NCI-H2196 treated with DMSO at 0.1 percent for 48 hours (cell line): Measurements from ENCODE around the gene MCFD2.
"Not testable (repeated sequence)": the region's sequence is repeated elsewhere in the genome, so short reads cannot be mapped to it uniquely, and the experiment has no call there.

Experiments used
- DNase-seq: peaks from one replicate; lab custom pipeline; 2025; ENCODE audit not compliant: unreplicated experiment; lab: John Stamatoyannopoulos, UW

Gene MCFD2

DNA sequence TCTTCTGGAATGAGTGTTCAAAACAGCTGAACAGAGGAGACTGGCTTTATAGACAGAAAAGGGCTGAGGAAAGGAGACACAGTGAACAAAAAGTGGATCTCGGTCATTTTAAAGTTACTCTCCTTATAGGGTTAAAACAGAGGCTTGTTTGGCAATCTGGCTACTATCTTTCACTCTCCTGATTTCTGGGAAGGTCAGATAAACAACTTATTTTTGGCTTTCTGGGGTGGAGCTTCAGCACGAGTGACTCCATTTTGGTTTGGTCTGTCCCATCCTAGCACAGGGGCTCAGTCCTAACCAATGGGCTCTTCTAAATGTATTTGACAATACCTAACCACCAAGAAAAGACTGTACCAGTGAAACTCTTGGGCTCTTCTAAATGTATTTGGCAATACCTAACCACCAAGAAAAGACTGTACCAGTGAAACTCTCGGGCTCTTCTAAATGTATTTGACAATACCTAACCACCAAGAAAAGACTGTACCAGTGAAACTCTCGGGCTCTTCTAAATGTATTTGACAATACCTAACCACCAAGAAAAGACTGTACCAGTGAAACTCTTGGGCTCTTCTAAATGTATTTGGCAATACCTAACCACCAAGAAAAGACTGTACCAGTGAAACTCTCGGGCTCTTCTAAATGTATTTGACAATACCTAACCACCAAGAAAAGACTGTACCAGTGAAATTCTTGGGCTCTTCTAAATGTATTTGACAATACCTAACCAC, 39.5 kb downstream of the MCFD2 start:
- not testable (repeated sequence) for DNase-seq

GRCh38 chr2:46875226-46875899, 40.2 kb downstream of the MCFD2 start:
- no peak for DNase-seq

DNA sequence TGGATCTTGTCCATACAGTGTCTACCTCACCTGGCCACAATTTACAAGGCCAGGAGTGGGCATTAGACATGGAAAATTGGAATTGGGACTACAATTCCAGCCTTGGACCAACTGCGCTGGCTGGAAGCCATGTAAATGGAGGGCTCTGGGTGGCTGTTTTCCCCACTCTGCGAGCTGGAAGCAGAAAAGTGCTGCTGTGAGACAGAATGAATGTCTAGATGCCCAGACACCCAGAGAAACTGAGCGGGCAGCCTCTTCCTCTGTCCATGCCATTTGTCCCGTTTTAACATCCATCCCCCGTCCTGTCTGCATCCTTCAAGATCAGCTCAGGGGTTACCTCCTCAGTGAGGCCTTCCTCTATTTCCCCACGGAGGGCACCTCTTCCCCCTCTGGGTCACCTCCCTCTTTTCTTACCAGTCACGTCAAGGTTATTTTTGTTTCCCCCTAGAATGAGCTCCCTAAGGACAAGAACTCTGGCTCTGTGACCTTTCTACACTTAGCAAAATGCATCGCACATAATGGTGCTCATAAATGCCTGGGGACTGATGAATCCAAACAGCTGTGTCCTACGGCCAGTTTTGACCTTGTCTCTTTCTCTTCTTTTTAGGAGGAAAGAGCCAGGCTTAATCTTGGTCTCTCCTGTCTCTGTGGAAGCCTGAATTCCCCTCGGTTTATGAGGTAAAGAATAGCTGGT, 41.2 kb downstream of the MCFD2 start:
- DNase-seq = no peak

- no peak for DNase-seq
Measured at GRCh38 chr2:46873604-46874068, 42.0 kb downstream of the MCFD2 start.

GRCh38 chr2:46872902-46873603, 42.6 kb downstream of the MCFD2 start:
- no peak for DNase-seq

GRCh38 chr2:46871976-46872381, 43.6 kb downstream of the MCFD2 start:
- no peak for DNase-seq

DNA sequence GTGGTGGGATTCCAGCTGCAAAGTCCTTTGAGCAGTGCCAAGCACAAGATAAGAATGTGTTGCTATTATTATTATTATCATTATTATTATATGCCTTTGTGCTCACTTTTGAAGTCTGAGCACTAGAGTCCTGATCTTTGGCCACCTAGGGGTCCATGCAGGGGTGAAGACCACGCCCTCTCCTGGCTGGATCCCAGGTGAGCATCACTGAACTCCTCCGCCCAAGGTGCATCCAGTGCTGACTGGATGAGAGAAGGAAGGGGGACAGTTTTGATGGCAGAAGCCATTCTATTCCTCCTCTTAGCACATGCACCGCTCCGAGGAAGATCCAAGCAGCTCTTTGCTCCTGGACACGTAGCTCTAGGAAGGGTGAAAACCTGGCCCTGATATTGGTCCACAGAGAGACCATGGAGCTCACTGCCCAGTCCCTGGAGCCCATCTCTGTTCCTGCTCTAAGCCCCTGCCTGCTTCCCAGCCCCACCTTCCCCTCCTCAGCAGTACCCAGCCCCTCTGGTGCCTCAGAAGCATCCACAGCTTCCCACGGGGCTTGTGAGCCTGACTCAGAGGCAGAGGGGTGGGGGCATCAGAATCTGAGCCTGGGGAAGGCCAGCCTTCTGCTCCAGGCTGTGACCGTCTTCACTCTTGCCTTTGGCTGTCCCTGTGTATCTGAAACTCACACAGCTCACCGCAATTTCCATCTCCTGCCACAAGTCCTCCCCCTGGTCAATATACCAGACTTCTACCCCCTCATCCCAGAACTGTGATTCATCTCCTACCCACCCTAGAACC, 45.4 kb downstream of the MCFD2 start:
- no peak for DNase-seq

DNA sequence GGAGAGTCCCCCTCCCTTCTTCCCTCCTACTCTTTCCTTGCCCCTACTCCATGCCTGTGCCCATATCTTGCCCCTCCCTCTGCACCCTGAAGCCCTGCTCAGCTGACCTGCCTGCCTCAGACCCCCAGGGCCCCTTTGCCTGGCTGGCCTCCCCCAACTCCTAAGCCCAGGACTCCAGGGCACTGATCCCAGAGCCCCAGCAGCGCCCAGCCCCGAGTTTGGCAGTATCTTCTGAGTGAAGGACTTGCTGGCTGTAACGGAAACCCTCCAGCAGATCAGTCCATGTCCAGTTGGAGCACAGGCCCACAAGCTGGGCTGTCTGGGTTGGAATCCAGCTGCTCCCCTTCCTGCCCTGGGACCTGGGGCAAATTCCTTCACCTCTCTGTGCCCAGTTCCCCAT, 46.0 kb downstream of the MCFD2 start:
- no peak for DNase-seq

DNA sequence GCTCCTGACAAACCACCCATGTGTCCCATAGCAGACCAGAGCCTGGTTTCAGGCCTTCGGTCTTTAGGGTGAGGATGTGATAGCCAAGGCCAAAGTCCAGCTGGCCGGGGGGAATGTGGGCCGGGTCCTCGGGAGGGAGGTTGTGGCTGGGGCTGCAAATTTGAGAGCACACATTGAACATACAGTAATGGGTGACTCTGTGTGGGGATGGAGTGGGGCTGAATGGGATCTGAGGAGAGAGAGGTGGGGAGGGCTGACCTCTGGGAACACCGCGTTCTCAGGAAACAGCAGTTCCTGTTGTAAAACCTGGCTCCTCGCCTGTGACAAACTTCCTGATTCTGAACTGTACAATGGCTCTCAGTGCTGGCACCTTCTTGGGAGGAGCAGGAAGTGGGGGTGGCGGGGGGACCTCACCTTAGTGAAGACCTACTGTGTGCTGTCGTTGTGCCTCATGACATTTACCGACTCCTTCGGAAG, 48.8 kb downstream of the MCFD2 start:
- DNase-seq = no peak

GRCh38 chr2:46865181-46865970, 50.2 kb downstream of the MCFD2 start:
- no peak for DNase-seq

DNA sequence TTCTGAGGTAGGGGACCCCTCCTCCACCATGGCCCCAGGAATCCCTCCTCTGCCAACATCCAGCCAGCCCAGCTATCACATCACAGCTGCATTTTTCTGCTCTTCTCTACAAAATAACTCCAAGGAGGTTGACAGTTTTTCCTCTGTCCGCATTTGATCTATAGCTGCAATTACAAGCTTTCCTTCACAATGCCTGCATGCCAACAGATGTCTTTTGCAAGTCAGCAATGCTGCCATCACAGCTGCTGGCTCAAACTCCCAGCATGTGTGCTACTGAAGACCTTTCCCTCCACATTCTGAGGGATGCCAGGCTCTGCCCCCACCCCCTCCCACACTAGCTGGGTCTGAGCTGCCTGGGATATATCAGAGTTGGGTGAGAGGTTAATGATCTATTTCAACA, 51.7 kb downstream of the MCFD2 start:
- DNase-seq = no peak

DNA sequence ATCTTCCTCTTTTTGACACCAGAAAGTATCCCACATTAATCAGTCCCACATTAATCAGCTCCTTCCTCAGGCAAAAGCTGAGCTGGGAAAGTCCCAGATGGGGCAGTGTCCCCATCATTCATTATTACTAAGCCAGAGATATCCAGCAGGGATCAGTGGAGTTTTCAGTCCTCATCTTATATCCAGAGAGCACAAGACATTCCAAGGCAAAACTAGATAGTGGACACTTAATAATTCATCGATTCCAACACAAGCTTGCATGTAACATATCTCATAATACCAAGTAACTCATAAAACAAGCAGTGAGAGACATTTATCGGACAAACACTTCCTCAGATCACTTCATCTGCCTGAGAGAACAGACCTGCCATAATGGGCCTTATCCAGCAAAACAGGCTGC, 53.1 kb downstream of the MCFD2 start:
- no peak for DNase-seq

GRCh38 chr2:46861916-46862315, 53.7 kb downstream of the MCFD2 start:
- DNase-seq = no peak

- DNase-seq = no peak
Measured at GRCh38 chr2:46859482-46859881, 56.1 kb downstream of the MCFD2 start.

DNA sequence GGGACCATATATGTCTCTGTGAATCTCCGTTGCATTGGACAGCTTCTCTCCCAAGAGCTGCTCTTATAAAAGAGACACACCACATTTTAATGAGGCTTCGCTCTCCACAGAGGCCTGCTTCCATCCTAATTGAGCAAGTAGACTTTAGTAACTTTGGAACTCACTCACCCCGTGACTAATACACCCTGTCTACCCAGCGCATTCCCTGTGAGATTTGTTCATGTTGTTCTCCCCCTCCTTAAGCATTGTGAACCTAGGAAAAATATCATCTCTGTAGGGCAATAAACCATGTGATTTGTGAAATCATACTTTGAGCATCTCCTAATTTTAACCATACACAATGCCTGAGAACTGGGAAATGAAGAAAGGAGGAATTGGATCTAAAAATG, 56.9 kb downstream of the MCFD2 start:
- DNase-seq = no peak

DNA sequence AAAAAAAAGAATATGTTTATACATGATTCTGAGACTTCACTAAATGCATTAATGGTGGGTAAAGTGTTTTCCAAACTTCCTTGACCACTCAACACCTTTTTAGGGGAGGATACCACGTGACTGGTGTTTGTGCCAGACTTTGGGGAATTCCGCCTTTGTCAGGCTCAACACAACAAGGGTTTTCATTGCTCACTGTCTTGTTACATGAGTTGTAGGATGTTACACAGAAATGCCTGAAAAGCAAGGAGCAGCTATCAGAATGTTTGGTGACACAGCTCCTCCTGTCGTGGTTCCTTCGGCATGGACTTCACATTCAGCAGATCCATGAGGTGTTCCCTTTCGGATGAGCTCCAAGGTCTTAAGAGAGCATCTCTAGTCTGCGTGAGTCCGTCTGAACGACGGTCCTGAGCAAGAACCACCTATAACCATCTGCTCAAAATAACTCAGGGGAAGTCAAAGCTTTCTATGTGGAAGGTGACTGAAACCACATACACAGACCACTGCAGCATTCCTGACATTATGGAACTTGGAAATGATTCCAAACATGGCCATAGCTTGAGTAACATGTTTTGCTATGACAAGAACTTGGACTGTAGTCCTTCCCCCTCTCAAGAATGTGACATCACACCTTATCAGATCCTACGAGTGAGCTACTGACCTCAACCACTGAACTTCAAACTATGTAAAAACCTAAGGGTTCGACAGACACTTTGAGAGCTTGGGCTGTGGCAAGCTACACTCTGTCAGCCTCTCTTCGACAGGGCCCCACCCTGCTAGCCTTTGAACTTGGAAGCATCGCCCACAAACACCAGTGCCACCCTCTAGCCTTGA, 57.5 kb downstream of the MCFD2 start:
- no peak for DNase-seq

GRCh38 chr2:46856336-46856735, 59.3 kb downstream of the MCFD2 start:
- DNase-seq = no peak

- DNase-seq = no peak
Measured at GRCh38 chr2:46855805-46856204, 59.8 kb downstream of the MCFD2 start.

- no peak for DNase-seq
Measured at GRCh38 chr2:46854260-46854659, 61.3 kb downstream of the MCFD2 start.
